Thymus (tissue), 11 donors: ENCODE measurements around the gene DDX23. TPM values are rescaled to one million over a fixed set of nuclear protein-coding genes. Genes with fewer than 3 reads are reported as not detected.

ENCODE experiments used
- DNase-seq, 9 donors: peaks; one replicate each; pipeline ENCODE4 v3.0.0-alpha.2; 2013; ENCODE audit warnings: low spot score in 9 of 9, low read depth in 6 of 9, missing footprints in 1 of 9
- H3K27ac ChIP-seq, 2 donors: one replicate each; pipeline ENCODE4 v1.5.1; 2013; ENCODE audit warnings: control low read depth in 1 of 2, low read depth in 1 of 2, low read length in 1 of 2, mild to moderate bottlenecking in 1 of 2, moderate library complexity in 1 of 2
- H3K27me3 ChIP-seq, 2 donors: one replicate each; pipeline ENCODE4 v1.5.1; 2013; ENCODE audit warnings: low read length in 1 of 2; ENCODE audit not compliant: control insufficient read depth in 2 of 2, insufficient read depth in 1 of 2
- H3K36me3 ChIP-seq, 2 donors: one replicate each; pipeline ENCODE4 v1.5.1; 2013; ENCODE audit warnings: low read length in 1 of 2, mild to moderate bottlenecking in 1 of 2, moderate library complexity in 1 of 2; ENCODE audit not compliant: control insufficient read depth in 2 of 2, insufficient read depth in 2 of 2
- H3K4me1 ChIP-seq, 2 donors: one replicate each; pipeline ENCODE4 v1.5.1; 2013; ENCODE audit warnings: low read length in 2 of 2; ENCODE audit not compliant: control insufficient read depth in 2 of 2, insufficient read depth in 2 of 2
- H3K4me3 ChIP-seq, 2 donors: one replicate each; pipeline ENCODE4 v1.5.1; 2013; ENCODE audit warnings: low read length in 2 of 2, control low read depth in 1 of 2, mild to moderate bottlenecking in 1 of 2
- H3K9me3 ChIP-seq, 2 donors: one replicate each; pipeline ENCODE4 v1.5.1; 2013; ENCODE audit warnings: low read length in 1 of 2, mild to moderate bottlenecking in 1 of 2; ENCODE audit not compliant: control insufficient read depth in 2 of 2, insufficient read depth in 1 of 2
- WGBS: extraction: QIAGEN DNeasy Blood & Tissue Kit; methylation state at CpG from one replicate; pipeline ENCODE4 v1.1.7; 2013; 5-methylcytosine and 5-hydroxymethylcytosine counted together
- polyA plus RNA-seq: library from polyadenylated mRNA; stranded (reverse); fragments of 200-250 nt; gene quantifications from one replicate; pipeline ENCODE4 v1.2.3, GENCODE V29; 2013
- total RNA-seq: library from RNA; stranded (reverse); fragments of 120-200 nt; gene quantifications from one replicate; pipeline ENCODE4 v1.2.4, GENCODE V29; 2013
- donor health status: healthy.

DDX23 gene
- total and polyA plus RNA-seq, 2 donors, result 61.3 to 96.6 TPM

DNA sequence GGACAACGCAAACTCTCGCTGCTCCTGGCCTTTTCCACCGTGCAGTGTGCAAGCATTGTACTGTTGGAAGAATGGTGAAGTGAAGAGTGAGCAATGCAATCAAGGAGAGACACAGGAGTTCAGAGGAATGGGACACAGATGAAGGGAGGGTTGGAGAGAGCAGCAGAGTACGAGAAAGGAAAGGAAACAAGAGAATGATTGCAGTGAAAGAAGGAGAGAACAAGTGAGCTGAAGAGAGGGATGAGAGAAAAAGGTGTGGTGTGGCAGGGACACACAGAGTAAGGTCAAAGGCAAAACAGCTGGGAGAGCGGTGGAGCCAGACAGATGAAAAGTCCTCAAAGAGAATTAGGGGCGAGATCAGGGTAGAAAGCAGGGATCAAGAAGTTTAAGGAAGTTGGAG lies 20.7 kb downstream of the DDX23 start:
- WGBS, result 98% methylated on average over 6 of the region's 6 CpGs
- Histone ChIP-seq H3K4me1 (no peaks in the 10 kb centered on the region), H3K4me3 (no peak overlapping the region), H3K9me3 (no peaks in the 10 kb centered on the region), H3K27me3 (no peaks in the 10 kb centered on the region), H3K27ac (no peak overlapping the region), H3K36me3 (peaks cover 92 to 95% of the 10 kb centered on the region in 2 donors)
- DNase-seq, result no peak

DNA sequence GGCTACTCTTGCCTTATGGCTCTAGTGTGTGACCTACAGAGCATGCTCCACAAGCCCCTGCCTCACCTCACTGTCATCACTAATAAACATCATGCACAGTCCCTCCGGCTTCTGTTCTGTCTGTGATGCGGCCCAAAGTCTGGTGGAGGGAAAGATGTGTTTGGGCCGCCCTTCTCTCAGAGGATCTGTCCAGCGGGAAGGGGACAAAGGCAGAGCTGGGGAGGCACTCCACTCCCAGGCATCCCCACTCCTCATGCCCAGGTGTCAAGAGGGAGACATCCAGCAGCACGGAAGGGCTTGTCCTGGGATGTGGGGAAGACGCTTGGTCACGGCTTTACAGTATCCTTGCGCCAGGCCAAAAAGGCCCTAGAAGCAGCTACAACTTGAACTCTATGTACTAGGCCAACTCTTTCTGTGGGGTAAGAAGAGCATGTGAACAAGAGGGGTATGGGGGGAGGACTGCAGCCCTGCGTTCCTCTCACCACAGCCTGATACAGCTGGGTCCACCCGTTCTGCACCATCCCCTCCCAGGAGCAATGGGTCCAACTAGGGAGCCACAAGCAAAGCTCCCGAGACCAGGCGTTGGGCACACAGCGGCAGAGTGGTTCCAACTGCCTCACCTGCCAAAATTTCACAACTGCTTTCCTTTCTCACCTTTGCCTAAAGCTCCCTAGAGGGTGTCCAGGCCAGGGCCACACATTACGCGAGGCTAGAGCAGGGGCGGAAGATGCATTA lies 23.0 kb downstream of the DDX23 start:
- Histone ChIP-seq H3K4me1 (no peaks in the 10 kb centered on the region), H3K27ac (no peak overlapping the region), H3K36me3 (peaks cover 78 to 79% of the 10 kb centered on the region in 2 donors), H3K4me3 (no peak overlapping the region), H3K9me3 (no peaks in the 10 kb centered on the region), H3K27me3 (no peaks in the 10 kb centered on the region)
- DNase-seq, result no peak
- WGBS, result 97% methylated on average over 16 of the region's 16 CpGs

DNA sequence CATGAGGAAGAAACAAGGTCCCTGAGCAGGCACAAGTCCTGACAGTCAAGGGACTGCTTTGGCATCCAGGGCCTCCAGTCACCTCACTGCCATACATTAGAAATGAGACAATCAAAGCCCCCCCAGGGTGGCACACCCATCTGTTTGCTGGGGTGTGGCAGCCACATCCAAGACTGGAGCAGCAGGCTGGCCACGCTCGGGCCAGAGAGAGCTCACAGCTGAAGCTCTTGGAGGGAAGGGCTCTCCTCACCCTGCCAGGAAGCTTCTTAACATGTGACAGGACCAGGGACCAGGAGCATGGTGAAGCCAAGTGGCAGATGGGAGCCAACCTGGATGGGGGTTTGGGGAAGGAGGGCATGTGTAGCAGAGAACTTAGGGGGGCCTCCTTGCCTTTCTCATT lies 23.7 kb downstream of the DDX23 start:
- no peak overlapping the region for H3K27ac ChIP-seq
- no peaks in the 10 kb centered on the region for H3K9me3 ChIP-seq
- WGBS, result 67% methylated on average over 2 of the region's 2 CpGs
- DNase-seq, result no peak
- H3K4me3 ChIP-seq, result no peak overlapping the region
- H3K27me3 ChIP-seq, result no peaks in the 10 kb centered on the region
- peaks cover 70 to 72% of the 10 kb centered on the region in 2 donors for H3K36me3 ChIP-seq
- no peaks in the 10 kb centered on the region for H3K4me1 ChIP-seq

DNA sequence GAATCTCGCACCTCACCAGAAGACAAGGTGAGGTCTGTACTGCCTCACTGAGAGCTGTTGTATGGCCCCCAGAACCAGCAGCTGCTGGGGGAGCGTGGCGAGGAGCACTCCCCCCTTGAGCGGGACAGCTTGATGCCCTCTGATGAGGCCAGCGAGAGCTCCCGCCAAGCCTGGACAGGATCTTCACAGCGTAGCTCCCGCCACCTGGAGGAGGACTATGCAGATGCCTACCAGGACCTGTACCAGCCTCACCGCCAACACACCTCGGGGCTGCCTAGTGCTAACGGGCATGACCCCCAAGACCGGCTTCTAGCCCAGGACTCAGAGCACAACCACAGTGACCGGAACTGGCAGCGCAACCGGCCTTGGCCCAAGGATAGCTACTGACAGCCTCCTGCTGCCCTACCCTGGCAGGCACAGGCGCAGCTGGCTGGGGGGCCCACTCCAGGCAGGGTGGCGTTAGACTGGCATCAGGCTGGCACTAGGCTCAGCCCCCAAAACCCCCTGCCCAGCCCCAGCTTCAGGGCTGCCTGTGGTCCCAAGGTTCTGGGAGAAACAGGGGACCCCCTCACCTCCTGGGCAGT lies 24.4 kb downstream of the DDX23 start:
- 98% methylated on average over 17 of the region's 17 CpGs for WGBS
- H3K4me1 ChIP-seq, result no peaks in the 10 kb centered on the region
- H3K27me3 ChIP-seq, result no peaks in the 10 kb centered on the region
- DNase-seq, result no peak
- peaks cover 64 to 66% of the 10 kb centered on the region in 2 donors for H3K36me3 ChIP-seq
- H3K9me3 ChIP-seq, result no peaks in the 10 kb centered on the region
- H3K4me3 ChIP-seq, result no peak overlapping the region
- no peak overlapping the region for H3K27ac ChIP-seq

DNA sequence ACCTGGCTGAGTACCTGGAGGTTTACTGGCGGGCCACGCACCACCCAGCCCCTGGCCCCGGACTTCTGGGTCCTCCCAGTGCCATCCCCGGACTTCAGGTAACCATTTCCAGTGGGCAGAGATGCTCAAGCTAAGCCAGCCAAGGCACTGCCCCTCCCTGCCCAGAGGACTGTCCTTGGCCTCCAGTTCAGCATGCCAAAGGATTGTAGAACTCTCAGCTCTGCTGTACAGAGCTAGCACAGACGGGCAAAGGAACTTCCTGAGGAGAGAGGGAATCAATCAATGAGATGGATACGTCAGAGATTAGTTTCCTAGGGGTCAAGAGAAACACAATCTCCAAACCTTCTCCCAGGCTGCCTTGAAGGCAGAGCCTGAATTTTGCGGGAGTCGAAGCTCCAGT lies 24.9 kb downstream of the DDX23 start:
- WGBS, result 96% methylated on average over 8 of the region's 8 CpGs
- no peaks in the 10 kb centered on the region for H3K4me1 ChIP-seq
- H3K36me3 ChIP-seq, result peaks cover 58 to 60% of the 10 kb centered on the region in 2 donors
- H3K27ac ChIP-seq, result no peak overlapping the region
- no peak for DNase-seq
- no peaks in the 10 kb centered on the region for H3K9me3 ChIP-seq
- H3K4me3 ChIP-seq, result no peak overlapping the region
- no peaks in the 10 kb centered on the region for H3K27me3 ChIP-seq

DNA sequence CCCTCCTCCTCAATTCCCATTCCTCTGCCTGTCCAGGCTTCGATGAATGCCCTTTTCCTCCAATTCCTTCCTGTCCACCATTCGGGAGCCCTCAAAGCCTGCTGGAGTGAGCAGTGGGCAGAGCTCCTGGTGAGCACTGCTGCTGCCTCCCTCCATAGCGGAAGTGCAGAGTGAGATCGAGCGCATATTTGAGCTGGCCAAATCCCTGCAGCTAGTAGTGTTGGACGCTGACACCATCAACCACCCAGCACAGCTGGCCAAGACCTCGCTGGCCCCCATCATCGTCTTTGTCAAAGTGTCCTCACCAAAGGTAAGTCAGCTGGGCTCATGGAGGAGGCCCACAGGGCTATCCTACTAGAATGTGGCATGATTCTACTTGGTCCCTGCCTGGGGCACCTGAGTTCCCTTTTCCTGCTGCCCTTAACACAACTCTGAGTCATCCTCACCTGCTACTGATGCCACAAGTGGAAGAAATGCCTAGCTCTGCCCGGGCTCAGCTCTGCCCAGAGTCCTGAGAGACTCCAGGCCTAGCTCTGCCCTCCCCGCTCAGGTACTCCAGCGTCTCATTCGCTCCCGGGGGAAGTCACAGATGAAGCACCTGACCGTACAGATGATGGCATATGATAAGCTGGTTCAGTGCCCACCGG lies 25.6 kb downstream of the DDX23 start:
- no peak for DNase-seq
- H3K27me3 ChIP-seq, result no peaks in the 10 kb centered on the region
- no peaks in the 10 kb centered on the region for H3K9me3 ChIP-seq
- peaks cover 51 to 53% of the 10 kb centered on the region in 2 donors for H3K36me3 ChIP-seq
- no peaks in the 10 kb centered on the region for H3K4me1 ChIP-seq
- no peak overlapping the region for H3K27ac ChIP-seq
- 96% methylated on average over 15 of the region's 15 CpGs for WGBS
- H3K4me3 ChIP-seq, result no peak overlapping the region

DNA sequence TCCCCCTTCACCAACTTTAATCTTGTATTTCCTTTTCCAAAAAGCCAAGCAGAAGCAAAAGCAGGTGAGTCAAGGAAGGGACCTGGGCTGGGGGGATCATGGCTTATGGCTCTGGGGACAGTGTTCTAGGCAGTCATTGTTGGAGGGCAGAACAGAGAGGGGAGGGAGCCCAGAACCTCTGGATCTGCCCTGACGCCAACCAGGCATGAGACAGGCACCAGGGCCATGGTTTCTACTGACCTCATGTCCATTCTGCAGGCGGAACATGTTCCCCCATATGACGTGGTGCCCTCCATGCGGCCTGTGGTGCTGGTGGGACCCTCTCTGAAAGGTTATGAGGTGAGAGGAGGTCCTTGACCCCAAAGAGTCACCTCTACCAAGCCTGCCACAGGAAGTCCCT lies 27.1 kb downstream of the DDX23 start:
- 97% methylated on average over 4 of the region's 4 CpGs for WGBS
- H3K9me3 ChIP-seq, result no peaks in the 10 kb centered on the region

DNA sequence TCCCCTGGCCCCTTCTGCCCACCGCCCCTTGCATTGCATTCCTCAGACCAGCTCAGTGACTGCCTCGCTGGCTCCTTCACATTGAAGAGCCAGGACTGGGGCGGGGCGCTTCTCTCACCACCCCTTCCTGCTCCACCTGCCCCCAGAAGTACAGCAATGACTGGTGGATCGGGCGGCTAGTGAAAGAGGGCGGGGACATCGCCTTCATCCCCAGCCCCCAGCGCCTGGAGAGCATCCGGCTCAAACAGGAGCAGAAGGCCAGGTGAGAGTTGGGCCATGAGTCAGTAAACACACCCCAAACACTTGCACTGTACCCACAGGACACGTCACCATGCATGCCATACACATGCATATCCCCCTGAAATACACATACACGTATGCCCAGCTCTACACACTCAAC lies 27.9 kb downstream of the DDX23 start:
- no peak for DNase-seq
- H3K4me3 ChIP-seq, result no peak overlapping the region
- H3K4me1 ChIP-seq, result peaks cover under 1 to 1% of the 10 kb centered on the region in 2 donors
- H3K36me3 ChIP-seq, result peaks cover 29 to 31% of the 10 kb centered on the region in 2 donors
- WGBS, result 96% methylated on average over 12 of the region's 12 CpGs
- no peak overlapping the region for H3K27ac ChIP-seq
- H3K9me3 ChIP-seq, result no peaks in the 10 kb centered on the region
- peaks cover 0 to 1% of the 10 kb centered on the region in 2 donors for H3K27me3 ChIP-seq

More for the DNA sequence above, 27.1 kb downstream of the DDX23 start:
- Histone ChIP-seq H3K27me3 (no peaks in the 10 kb centered on the region), H3K27ac (no peak overlapping the region), H3K36me3 (peaks cover 37 to 39% of the 10 kb centered on the region in 2 donors), H3K4me1 (no peaks in the 10 kb centered on the region), H3K4me3 (no peak overlapping the region)
- no peak for DNase-seq

DNA sequence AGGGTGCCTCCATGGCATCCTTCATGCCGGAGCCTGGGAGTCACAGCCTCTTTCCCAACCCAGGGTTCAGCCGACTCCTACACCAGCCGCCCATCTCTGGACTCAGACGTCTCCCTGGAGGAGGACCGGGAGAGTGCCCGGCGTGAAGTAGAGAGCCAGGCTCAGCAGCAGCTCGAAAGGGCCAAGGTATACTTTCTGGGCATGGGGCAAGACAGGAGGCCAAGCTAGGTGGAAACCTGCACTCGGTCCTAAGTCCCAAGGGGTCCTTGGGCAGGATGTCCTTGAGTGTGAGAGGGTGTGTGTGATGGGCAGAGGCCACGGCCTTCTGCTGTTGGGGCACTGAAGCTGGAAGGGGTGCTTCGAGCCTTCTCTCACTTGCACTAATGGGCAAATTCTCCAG lies 28.7 kb downstream of the DDX23 start:
- DNase-seq, result no peak
- Histone ChIP-seq H3K4me3 (no peak overlapping the region), H3K4me1 (peaks cover 2 to 6% of the 10 kb centered on the region in 2 donors), H3K36me3 (peaks cover 20 to 22% of the 10 kb centered on the region in 2 donors), H3K27ac (no peak overlapping the region), H3K9me3 (no peaks in the 10 kb centered on the region), H3K27me3 (peaks cover 0 to 4% of the 10 kb centered on the region in 2 donors)
- 96% methylated on average over 11 of the region's 11 CpGs for WGBS
